GM12892 (cell line): ENCODE data around the gene SLC35C1.

Source experiments
- POLR2A ChIP-seq: IDR thresholded peaks from 2 replicates; pipeline ENCODE4 v1.6.1; 2011; ENCODE audit warnings: low read depth, low read length, control low read depth
- TAF1 ChIP-seq: IDR thresholded peaks from 2 replicates; pipeline ENCODE4 v1.6.1; 2011; ENCODE audit warnings: low read depth, mild to moderate bottlenecking, control low read depth, low read length, borderline replicate concordance

- TF ChIP-seq POLR2A (no peak), TAF1 (no peak)
Observed at GRCh38 chr11:45843158-45843924, 38.4 kb downstream of the SLC35C1 start.
